Measurements from ENCODE around the gene NSA2.

Gene NSA2

GRCh38 chr5:74822288-74822687 lies 55.2 kb downstream of the NSA2 start:
- DNase-seq: no peak

GRCh38 chr5:74829413-74829812 lies 62.4 kb downstream of the NSA2 start:
- DNase-seq: no peak
